ENCODE results near the gene ADAMTSL3. TPM values are rescaled to one million over a fixed set of nuclear protein-coding genes. Genes with fewer than 3 reads are reported as not detected.

Gene ADAMTSL3
- polyA plus RNA-seq, 1 of the 3 experiments (the other 2 are of a cell fraction): 0.02 TPM

DNA sequence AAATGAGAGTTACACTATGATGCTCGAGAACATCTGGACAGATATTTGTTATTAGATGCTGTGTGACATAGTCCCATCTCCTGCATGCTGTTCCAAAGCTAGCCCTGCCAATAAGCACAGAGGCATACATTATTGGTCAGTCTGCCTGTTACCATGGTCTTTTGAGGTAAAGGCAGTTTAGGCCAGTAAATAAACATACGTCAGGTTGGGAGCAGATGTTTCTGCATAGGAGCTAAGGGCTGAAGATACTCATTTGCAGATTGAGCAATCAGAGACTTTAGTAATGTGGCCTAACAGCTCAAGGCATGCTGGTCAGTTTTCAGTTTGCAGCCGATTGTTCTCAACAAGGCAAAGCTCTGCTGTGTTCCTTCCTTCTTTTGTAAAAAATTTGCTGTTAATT is 192.9 kb downstream of the ADAMTSL3 start:
- DNase-seq: no peak
- TF ChIP-seq TEAD4 (IDR thresholded peaks at IDR 0.05; ENCODE audit: borderline replicate concordance, insufficient read depth) (no peak), FOXJ3 (CRISPR knock-in tag; IDR thresholded peaks at IDR 0.05) (no peak), TCF12 (IDR thresholded peaks at IDR 0.05) (no peak), PBX3 (IDR thresholded peaks at IDR 0.05) (no peak), USF1 (IDR thresholded peaks at IDR 0.05; ENCODE audit: borderline replicate concordance, low read depth) (no peak), CTCF (IDR thresholded peaks at IDR 0.05) (no peak), MEF2A (IDR thresholded peaks at IDR 0.05; ENCODE audit: borderline replicate concordance, low read depth) (no peak), GATA2 (CRISPR knock-in tag; IDR thresholded peaks at IDR 0.05) (no peak), EP300 (IDR thresholded peaks at IDR 0.05; ENCODE audit: borderline replicate concordance in 1 of 2, low read depth in 1 of 2, low read length in 1 of 2) (no peak), POLR2AphosphoS5 (IDR thresholded peaks at IDR 0.05; ENCODE audit: low read depth, low read length) (no peak), JUND (IDR thresholded peaks at IDR 0.05) (no peak), RAD21 (IDR thresholded peaks at IDR 0.05; ENCODE audit: low read length) (no peak), FOXM1 (IDR thresholded peaks at IDR 0.05; ENCODE audit: low read depth) (no peak), SMC3 (IDR thresholded peaks at IDR 0.05; ENCODE audit: low read depth, low read length) (no peak), CHD2 (IDR thresholded peaks at IDR 0.05; ENCODE audit: low read length, partially characterized antibody) (no peak), GABPA (IDR thresholded peaks at IDR 0.05; ENCODE audit: low read depth) (no peak), YY1 (IDR thresholded peaks at IDR 0.05; ENCODE audit: low read depth) (no peak)
- TF ChIP-seq, protein P1, sequence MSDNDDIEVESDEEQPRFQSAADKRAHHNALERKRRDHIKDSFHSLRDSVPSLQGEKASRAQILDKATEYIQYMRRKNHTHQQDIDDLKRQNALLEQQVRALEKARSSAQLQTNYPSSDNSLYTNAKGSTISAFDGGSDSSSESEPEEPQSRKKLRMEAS (IDR thresholded peaks at IDR 0.05; ENCODE audit: low read depth): no peak
- TF ChIP-seq, protein P2, sequence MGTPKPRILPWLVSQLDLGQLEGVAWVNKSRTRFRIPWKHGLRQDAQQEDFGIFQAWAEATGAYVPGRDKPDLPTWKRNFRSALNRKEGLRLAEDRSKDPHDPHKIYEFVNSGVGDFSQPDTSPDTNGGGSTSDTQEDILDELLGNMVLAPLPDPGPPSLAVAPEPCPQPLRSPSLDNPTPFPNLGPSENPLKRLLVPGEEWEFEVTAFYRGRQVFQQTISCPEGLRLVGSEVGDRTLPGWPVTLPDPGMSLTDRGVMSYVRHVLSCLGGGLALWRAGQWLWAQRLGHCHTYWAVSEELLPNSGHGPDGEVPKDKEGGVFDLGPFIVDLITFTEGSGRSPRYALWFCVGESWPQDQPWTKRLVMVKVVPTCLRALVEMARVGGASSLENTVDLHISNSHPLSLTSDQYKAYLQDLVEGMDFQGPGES (IDR thresholded peaks at IDR 0.05; ENCODE audit: low read depth, low read length): no peak
- no peak overlapping the region for H3K4me3 ChIP-seq (ENCODE audit: low read depth in 2 of 2, low read length in 1 of 2)
- H3K9me3 ChIP-seq: no peaks in the 10 kb centered on the region
- H3K36me3 ChIP-seq (replicated peaks in 1 of 2; ENCODE audit: control insufficient read depth in 1 of 2, insufficient read depth in 2 of 2, low read length in 1 of 2): no peaks in the 10 kb centered on the region
- no peaks in the 10 kb centered on the region; a peak in 1 of 4 replicates for H3K4me1 ChIP-seq (ENCODE audit: control insufficient read depth in 1 of 2, insufficient read depth in 2 of 2, low read depth in 1 of 2, low read length in 1 of 2)
- H3K9me2 ChIP-seq: no peaks in the 10 kb centered on the region
- no peaks in the 10 kb centered on the region; the same call in 1 of the 2 replicates for H3K27me3 ChIP-seq (ENCODE audit: insufficient read depth)
- WGBS (ENCODE audit: low lambda C conversion rate): 8% methylated on average over 3 of the region's 3 CpGs
- H2AFZ ChIP-seq (ENCODE audit: low read depth): no peak overlapping the region
- CTCF ChIA-PET: interaction anchor here (0.7 kb wide), 1 partner anchor 189 kb away, joined by 3 read pairs; no protein-coding TSS in a partner anchor
- H3K27ac ChIP-seq (ENCODE audit: low read depth in 2 of 2, low read length in 1 of 2): no peak overlapping the region
- no peak overlapping the region for H3K4me2 ChIP-seq
- POLR2A ChIA-PET: no interaction called here
- H4K20me1 ChIP-seq (ENCODE audit: insufficient read depth): no peaks in the 10 kb centered on the region
- H3K79me2 ChIP-seq (ENCODE audit: insufficient read depth): no peaks in the 10 kb centered on the region
- no peak overlapping the region for H3K9ac ChIP-seq
- H3F3A ChIP-seq (replicated peaks; ENCODE audit: insufficient read depth): no peaks in the 10 kb centered on the region

All from SK-N-SH (cell line).